ENCODE data around the gene BCORL1. TPM values are rescaled to one million over a fixed set of nuclear protein-coding genes. Genes with fewer than 3 reads are reported as not detected.

The BCORL1 gene
- total RNA-seq, 1 experiment from 2014 or later = 30.8 TPM

DNA sequence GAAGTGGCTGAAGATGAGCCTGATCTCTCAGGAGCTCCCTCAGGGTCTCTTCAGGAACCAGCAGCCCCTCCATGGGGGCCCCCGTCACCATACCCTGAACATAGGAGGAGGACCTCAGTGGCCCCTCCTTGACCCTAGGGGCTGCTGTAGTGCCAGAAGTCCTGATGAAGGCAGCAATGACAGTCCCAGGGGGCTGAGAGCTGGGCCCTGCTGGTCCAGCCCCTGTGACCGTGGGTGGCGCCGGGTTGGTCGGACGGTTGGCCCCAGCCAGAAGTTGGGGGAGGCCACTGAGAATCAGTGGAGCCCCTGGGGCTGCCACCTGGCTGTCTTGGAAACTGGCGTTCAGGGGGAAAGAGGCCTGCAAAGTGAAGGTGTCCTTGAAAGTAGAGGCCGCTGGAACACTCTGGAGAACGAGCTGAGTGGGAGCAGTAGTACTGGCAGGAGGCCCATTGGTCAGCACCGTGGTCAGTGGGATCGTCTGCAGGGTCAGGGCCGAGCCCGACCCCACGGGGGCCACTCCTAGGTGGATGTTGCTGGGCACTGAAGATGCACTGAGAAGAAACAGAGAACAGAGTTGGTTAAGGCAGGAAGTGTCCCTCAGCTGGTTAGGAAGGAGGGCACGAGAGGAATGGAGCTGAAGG is 84.7 kb downstream of the BCORL1 start:
- intact Hi-C loops (cut with micrococcal nuclease) = no loop called here
- H3K4me2 ChIP-seq (ENCODE audit: low read length) = no peak overlapping the region
- H2AFZ ChIP-seq (ENCODE audit: low read depth, low read length, poor library complexity, severe bottlenecking) = no peak overlapping the region
- no peaks in the 10 kb centered on the region for H4K20me1 ChIP-seq (ENCODE audit: insufficient read depth)
- H3K4me1 ChIP-seq (ENCODE audit: control insufficient read depth in 1 of 2, insufficient read depth in 2 of 2, low read length in 2 of 2) = no peaks in the 10 kb centered on the region
- BruUV-seq (replicated peaks) = no TSS peak
- H3K9me3 ChIP-seq (ENCODE audit: control insufficient read depth in 1 of 2, insufficient read depth in 1 of 2, low read depth in 1 of 2, low read length in 2 of 2) = no peaks in the 10 kb centered on the region
- no peaks in the 10 kb centered on the region for H3K27me3 ChIP-seq (ENCODE audit: insufficient read depth, low read length)
- no peak overlapping the region for H3K27ac ChIP-seq (ENCODE audit: low read depth, low read length)
- CTCF ChIA-PET = no interaction called here
- ATAC-seq (no peak), DNase-seq (ENCODE audit: low read depth, low spot score) (no peak)
- H3K79me2 ChIP-seq (ENCODE audit: insufficient read depth, low read length) = no peaks in the 10 kb centered on the region
- H3K9me2 ChIP-seq (ENCODE audit: insufficient read depth) = no peaks in the 10 kb centered on the region
- H3K36me3 ChIP-seq (ENCODE audit: control insufficient read depth in 1 of 2, insufficient read depth in 2 of 2, low read length in 2 of 2) = no peaks in the 10 kb centered on the region; a peak in 2 of 4 replicates
- TF ChIP-seq SP1 (IDR thresholded peaks at IDR 0.05; ENCODE audit: low read depth) (no peak), RAD21 (IDR thresholded peaks at IDR 0.05; ENCODE audit: low read depth) (no peak), CBX3 (IDR thresholded peaks at IDR 0.05; ENCODE audit: low read depth) (no peak), EZH2 (IDR thresholded peaks at IDR 0.05) (no peak), SIN3A (IDR thresholded peaks at IDR 0.05; ENCODE audit: low read depth) (no peak), SRF (IDR thresholded peaks at IDR 0.05; ENCODE audit: low read depth) (no peak), TCF7L2 (IDR thresholded peaks at IDR 0.05; ENCODE audit: borderline replicate concordance, extremely low read depth, insufficient read depth, insufficient read length) (no peak), EZH2phosphoT487 (IDR thresholded peaks at IDR 0.05; ENCODE audit: borderline replicate concordance) (no peak), ELF1 (IDR thresholded peaks at IDR 0.05; ENCODE audit: borderline replicate concordance, low read depth) (no peak), FOSL1 (IDR thresholded peaks at IDR 0.05; ENCODE audit: low read depth) (no peak), JUND (IDR thresholded peaks at IDR 0.05) (no peak), YY1 (IDR thresholded peaks at IDR 0.05; ENCODE audit: extremely low read depth, insufficient replicate concordance, low read depth, low read length) (no peak), POLR2AphosphoS5 (IDR thresholded peaks at IDR 0.05; ENCODE audit: low read depth, low read length) (no peak), POLR2A (IDR thresholded peaks at IDR 0.05; ENCODE audit: borderline replicate concordance, extremely low read depth, insufficient read depth, insufficient read length) (no peak), ZNF274 (IDR thresholded peaks at IDR 0.05; ENCODE audit: low read depth, low read length) (no peak)
- TF ChIP-seq, protein P1, sequence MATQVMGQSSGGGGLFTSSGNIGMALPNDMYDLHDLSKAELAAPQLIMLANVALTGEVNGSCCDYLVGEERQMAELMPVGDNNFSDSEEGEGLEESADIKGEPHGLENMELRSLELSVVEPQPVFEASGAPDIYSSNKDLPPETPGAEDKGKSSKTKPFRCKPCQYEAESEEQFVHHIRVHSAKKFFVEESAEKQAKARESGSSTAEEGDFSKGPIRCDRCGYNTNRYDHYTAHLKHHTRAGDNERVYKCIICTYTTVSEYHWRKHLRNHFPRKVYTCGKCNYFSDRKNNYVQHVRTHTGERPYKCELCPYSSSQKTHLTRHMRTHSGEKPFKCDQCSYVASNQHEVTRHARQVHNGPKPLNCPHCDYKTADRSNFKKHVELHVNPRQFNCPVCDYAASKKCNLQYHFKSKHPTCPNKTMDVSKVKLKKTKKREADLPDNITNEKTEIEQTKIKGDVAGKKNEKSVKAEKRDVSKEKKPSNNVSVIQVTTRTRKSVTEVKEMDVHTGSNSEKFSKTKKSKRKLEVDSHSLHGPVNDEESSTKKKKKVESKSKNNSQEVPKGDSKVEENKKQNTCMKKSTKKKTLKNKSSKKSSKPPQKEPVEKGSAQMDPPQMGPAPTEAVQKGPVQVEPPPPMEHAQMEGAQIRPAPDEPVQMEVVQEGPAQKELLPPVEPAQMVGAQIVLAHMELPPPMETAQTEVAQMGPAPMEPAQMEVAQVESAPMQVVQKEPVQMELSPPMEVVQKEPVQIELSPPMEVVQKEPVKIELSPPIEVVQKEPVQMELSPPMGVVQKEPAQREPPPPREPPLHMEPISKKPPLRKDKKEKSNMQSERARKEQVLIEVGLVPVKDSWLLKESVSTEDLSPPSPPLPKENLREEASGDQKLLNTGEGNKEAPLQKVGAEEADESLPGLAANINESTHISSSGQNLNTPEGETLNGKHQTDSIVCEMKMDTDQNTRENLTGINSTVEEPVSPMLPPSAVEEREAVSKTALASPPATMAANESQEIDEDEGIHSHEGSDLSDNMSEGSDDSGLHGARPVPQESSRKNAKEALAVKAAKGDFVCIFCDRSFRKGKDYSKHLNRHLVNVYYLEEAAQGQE (IDR thresholded peaks at IDR 0.05; ENCODE audit: low read depth) = no peak
- TF ChIP-seq, protein P2, sequence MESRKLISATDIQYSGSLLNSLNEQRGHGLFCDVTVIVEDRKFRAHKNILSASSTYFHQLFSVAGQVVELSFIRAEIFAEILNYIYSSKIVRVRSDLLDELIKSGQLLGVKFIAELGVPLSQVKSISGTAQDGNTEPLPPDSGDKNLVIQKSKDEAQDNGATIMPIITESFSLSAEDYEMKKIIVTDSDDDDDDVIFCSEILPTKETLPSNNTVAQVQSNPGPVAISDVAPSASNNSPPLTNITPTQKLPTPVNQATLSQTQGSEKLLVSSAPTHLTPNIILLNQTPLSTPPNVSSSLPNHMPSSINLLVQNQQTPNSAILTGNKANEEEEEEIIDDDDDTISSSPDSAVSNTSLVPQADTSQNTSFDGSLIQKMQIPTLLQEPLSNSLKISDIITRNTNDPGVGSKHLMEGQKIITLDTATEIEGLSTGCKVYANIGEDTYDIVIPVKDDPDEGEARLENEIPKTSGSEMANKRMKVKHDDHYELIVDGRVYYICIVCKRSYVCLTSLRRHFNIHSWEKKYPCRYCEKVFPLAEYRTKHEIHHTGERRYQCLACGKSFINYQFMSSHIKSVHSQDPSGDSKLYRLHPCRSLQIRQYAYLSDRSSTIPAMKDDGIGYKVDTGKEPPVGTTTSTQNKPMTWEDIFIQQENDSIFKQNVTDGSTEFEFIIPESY (IDR thresholded peaks at IDR 0.05; ENCODE audit: extremely low read depth, insufficient replicate concordance, low read length) = no peak
- TF ChIP-seq, protein P3, sequence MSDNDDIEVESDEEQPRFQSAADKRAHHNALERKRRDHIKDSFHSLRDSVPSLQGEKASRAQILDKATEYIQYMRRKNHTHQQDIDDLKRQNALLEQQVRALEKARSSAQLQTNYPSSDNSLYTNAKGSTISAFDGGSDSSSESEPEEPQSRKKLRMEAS (IDR thresholded peaks at IDR 0.05) = no peak
- TF ChIP-seq, protein P4, sequence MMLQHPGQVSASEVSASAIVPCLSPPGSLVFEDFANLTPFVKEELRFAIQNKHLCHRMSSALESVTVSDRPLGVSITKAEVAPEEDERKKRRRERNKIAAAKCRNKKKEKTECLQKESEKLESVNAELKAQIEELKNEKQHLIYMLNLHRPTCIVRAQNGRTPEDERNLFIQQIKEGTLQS (IDR thresholded peaks at IDR 0.05) = no peak
- no peak overlapping the region for H3K9ac ChIP-seq (ENCODE audit: low read length)
- H3K4me3 ChIP-seq (replicated peaks in 1 of 2; ENCODE audit: low read depth in 1 of 2, low read length in 2 of 2) = no peak overlapping the region
- RAD21 ChIA-PET (ENCODE audit: low non-redundant PET in 1 of 2, low total read pairs in 2 of 2, uncharacterized antibody in 2 of 2, unreplicated experiment in 2 of 2) = no interaction called here
- POLR2A ChIA-PET = no interaction called here
